B cell (primary cell): ENCODE results near the gene TMPO. TPM values are rescaled to one million over a fixed set of nuclear protein-coding genes. Genes with fewer than 3 reads are reported as not detected.

Source experiments
- ATAC-seq: fragments of 200-7000 bp; cut with Tn5 transposase; one replicate; pipeline ENCODE4 v1.10.0; 2021; ENCODE audit warnings: low read depth, mild to moderate bottlenecking, moderate number of reproducible peaks, moderate library complexity
- CTCF ChIA-PET: fragments of 350-600 bp; sonication (Branson Sonifier 250); formaldehyde crosslinking; loops from one replicate; lab custom pipeline; 2021; ENCODE audit warnings: antibody characterized with exemption, inconsistent platforms; lab: Charles Lee
- POLR2A ChIA-PET: fragments of 350-600 bp; sonication (Branson Sonifier 250); formaldehyde crosslinking; loops from one replicate; lab custom pipeline; 2021; ENCODE audit warnings: antibody characterized with exemption; lab: Charles Lee
- DNase-seq: peaks from one replicate; pipeline ENCODE4 v3.0.0; 2013
- H2AFZ ChIP-seq: 2 replicates; pipeline ENCODE4 v1.6.1; 2012; ENCODE audit warnings: mild to moderate bottlenecking, low read depth, low read length; ENCODE audit not compliant: insufficient read depth, poor library complexity, severe bottlenecking
- H3K27ac ChIP-seq, 2 donors: 1 replicate in 1 of 2; 2 replicates in 1 of 2; pipeline ENCODE4 v1.5.1; 2012 to 2013; ENCODE audit warnings: low read length in 2 of 2, mild to moderate bottlenecking in 2 of 2, moderate library complexity in 1 of 2
- H3K27me3 ChIP-seq, 4 experiments: fragments of 200-600 bp in 1 of 4; sonication (generic) in 1 of 4; replicated peaks in 1 of 4; 1 replicate in 2 of 4; 2 replicates in 2 of 4; pipeline versions ENCODE4 v1.6.1 to v1.7.0; 2013 to 2016; ENCODE audit warnings: low read length in 3 of 4, mild to moderate bottlenecking in 2 of 4, mixed read lengths in 1 of 4, moderate library complexity in 1 of 4; ENCODE audit not compliant: insufficient read depth in 4 of 4, control insufficient read depth in 3 of 4; ENCODE audit errors: control extremely low read depth in 1 of 4
- H3K36me3 ChIP-seq, 2 experiments: replicated peaks in 1 of 2; 1 replicate in 1 of 2; 2 replicates in 1 of 2; pipeline versions ENCODE4 v1.6.1 to v1.7.1; 2013; ENCODE audit warnings: low read length in 1 of 2; ENCODE audit not compliant: insufficient read depth in 2 of 2, control insufficient read depth in 1 of 2; ENCODE audit errors: control extremely low read depth in 1 of 2, extremely low read depth in 1 of 2
- H3K4me1 ChIP-seq, 2 donors: fragments of 200-600 bp in 1 of 2; sonication (generic) in 1 of 2; 1 replicate in 1 of 2; 2 replicates in 1 of 2; pipeline versions ENCODE4 v1.5.1 to v1.6.1; 2013 to 2017; ENCODE audit warnings: low read length in 2 of 2; ENCODE audit not compliant: control insufficient read depth in 2 of 2, insufficient read depth in 2 of 2
- H3K4me2 ChIP-seq: replicated peaks from 2 replicates; pipeline ENCODE3; 2012; ENCODE audit warnings: mild to moderate bottlenecking, low read depth, low read length; ENCODE audit not compliant: poor library complexity, severe bottlenecking
- H3K4me3 ChIP-seq, 5 experiments: fragments of 200-600 bp in 1 of 5; sonication (generic) in 1 of 5; 1 replicate in 3 of 5; 2 replicates in 2 of 5; pipeline versions ENCODE4 v1.5.1 to v1.7.0; 2011 to 2016; ENCODE audit warnings: low read length in 4 of 5, mild to moderate bottlenecking in 4 of 5, low read depth in 2 of 5, control low read depth in 1 of 5, moderate library complexity in 1 of 5; ENCODE audit not compliant: insufficient read depth in 1 of 5; ENCODE audit errors: control extremely low read depth in 1 of 5, extremely low read depth in 1 of 5
- H3K79me2 ChIP-seq: fragments of 200-600 bp; sonication (generic); one replicate; pipeline ENCODE4 v1.6.0; 2016; ENCODE audit warnings: low read length; ENCODE audit not compliant: control insufficient read depth, insufficient read depth
- H3K9ac ChIP-seq: fragments of 200-600 bp; sonication (generic); 2 replicates; pipeline ENCODE4 v1.6.1; 2017; ENCODE audit warnings: mild to moderate bottlenecking, low read length, moderate library complexity
- H3K9me3 ChIP-seq, 3 donors: one replicate each; pipeline versions ENCODE4 v1.6.1 to v1.7.1; 2013; ENCODE audit warnings: low read length in 2 of 3; ENCODE audit not compliant: control insufficient read depth in 2 of 3, insufficient read depth in 1 of 3; ENCODE audit errors: control extremely low read depth in 1 of 3
- H4K20me1 ChIP-seq: 2 replicates; pipeline ENCODE4 v1.6.0; 2012; ENCODE audit warnings: mild to moderate bottlenecking, low read length; ENCODE audit not compliant: insufficient read depth, control insufficient read depth, poor library complexity, severe bottlenecking
- H3K27ac Mint-ChIP-seq: one replicate; pipeline ENCODE4 v1.8.0; 2021; ENCODE audit warnings: mixed read lengths
- H3K27me3 Mint-ChIP-seq: one replicate; pipeline ENCODE4 v1.8.0; 2021; ENCODE audit warnings: mixed read lengths
- H3K4me1 Mint-ChIP-seq: one replicate; pipeline ENCODE4 v1.8.0; 2021; ENCODE audit warnings: mixed read lengths
- H3K4me3 Mint-ChIP-seq: one replicate; pipeline ENCODE4 v1.8.0; 2021; ENCODE audit warnings: mixed read lengths
- H3K9me3 Mint-ChIP-seq: one replicate; pipeline ENCODE4 v1.8.0; 2022; ENCODE audit warnings: mixed read lengths; ENCODE audit not compliant: insufficient read depth
- EZH2 ChIP-seq: IDR thresholded peaks from 2 replicates; pipeline ENCODE4 v1.6.1; 2012; ENCODE audit warnings: borderline replicate concordance, low read depth, mild to moderate bottlenecking, moderate library complexity, low read length; ENCODE audit not compliant: insufficient read depth, poor library complexity, severe bottlenecking
- WGBS: methylation state at CpG from one replicate; pipeline ENCODE4 v1.1.5; 2013; ENCODE audit warnings: missing lambda C conversion rate; ENCODE audit not compliant: insufficient coverage; 5-methylcytosine and 5-hydroxymethylcytosine counted together
- intact Hi-C: fragments of 100-400 bp; cut with micrococcal nuclease; formaldehyde crosslinking; loops from one replicate; pipeline ENCODE4 v1.10.0; 2022
- polyA plus RNA-seq: library from polyadenylated mRNA; depleted of rRNA; stranded (reverse); fragments of >200 nt; gene quantifications from 2 replicates; pipeline ENCODE4 v1.2.3, GENCODE V29; 2012
- total RNA-seq, 2 donors: library from RNA; stranded (reverse); fragments of 120-200 nt in 1 of 2; gene quantifications; 1 replicate in 1 of 2; 2 replicates in 1 of 2; pipeline versions ENCODE4 v1.2.3 to v1.2.4, GENCODE V29; 2013 to 2022
- TF ChIP-seq, protein P1 (sequence below): fragments of 200-600 bp; IDR thresholded peaks from one replicate; pipeline ENCODE4 v1.8.0; 2022; ENCODE audit warnings: antibody characterized with exemption, mild to moderate bottlenecking

TMPO gene
- total and polyA plus RNA-seq, 2 donors (not counting 1 experiment from before 2014, with no cell fraction given) = 41.8 to 187 TPM

DNA sequence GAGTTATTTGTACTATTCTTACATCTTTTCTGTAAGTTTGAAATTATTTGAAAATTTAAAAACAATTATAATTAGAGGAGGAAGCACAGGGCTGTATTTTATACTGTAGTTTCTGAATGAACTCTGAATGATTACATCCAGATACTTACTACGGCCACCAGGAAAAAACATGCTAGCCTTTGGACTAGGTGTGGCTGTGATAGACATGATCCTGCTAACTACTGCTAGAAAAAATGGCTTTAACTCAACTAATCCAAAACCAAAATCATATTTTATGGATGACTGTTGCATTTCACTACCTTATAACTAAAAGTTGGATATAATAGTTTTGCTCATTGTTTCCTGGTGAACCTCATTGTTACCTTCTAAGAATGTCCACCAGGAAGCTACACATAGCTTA lies 63.0 kb downstream of the TMPO start:
- H3K4me1 ChIP-seq = no peaks in the 10 kb centered on the region
- no peaks in the 10 kb centered on the region for H3K9me3 ChIP-seq
- no peaks in the 10 kb centered on the region for H3K9me3 Mint-ChIP-seq
- no peak overlapping the region for H3K27ac Mint-ChIP-seq
- no peak overlapping the region for H3K4me3 ChIP-seq
- no peak overlapping the region for H3K9ac ChIP-seq
- no peaks in the 10 kb centered on the region for H3K36me3 ChIP-seq
- H3K27me3 ChIP-seq = no peaks in the 10 kb centered on the region
- H3K4me3 Mint-ChIP-seq = no peak overlapping the region
- no CpG with 5 or more reads among the region's 1 CpG for WGBS
- no peaks in the 10 kb centered on the region for H3K4me1 Mint-ChIP-seq
- H3K4me2 ChIP-seq = no peak overlapping the region
- peaks cover 3% of the 10 kb centered on the region for H3K27me3 Mint-ChIP-seq
- H4K20me1 ChIP-seq = no peaks in the 10 kb centered on the region
- TF ChIP-seq EZH2 = no peak
- TF ChIP-seq, protein P1, sequence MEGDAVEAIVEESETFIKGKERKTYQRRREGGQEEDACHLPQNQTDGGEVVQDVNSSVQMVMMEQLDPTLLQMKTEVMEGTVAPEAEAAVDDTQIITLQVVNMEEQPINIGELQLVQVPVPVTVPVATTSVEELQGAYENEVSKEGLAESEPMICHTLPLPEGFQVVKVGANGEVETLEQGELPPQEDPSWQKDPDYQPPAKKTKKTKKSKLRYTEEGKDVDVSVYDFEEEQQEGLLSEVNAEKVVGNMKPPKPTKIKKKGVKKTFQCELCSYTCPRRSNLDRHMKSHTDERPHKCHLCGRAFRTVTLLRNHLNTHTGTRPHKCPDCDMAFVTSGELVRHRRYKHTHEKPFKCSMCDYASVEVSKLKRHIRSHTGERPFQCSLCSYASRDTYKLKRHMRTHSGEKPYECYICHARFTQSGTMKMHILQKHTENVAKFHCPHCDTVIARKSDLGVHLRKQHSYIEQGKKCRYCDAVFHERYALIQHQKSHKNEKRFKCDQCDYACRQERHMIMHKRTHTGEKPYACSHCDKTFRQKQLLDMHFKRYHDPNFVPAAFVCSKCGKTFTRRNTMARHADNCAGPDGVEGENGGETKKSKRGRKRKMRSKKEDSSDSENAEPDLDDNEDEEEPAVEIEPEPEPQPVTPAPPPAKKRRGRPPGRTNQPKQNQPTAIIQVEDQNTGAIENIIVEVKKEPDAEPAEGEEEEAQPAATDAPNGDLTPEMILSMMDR = no peak
- no peak for ATAC-seq
- H3K79me2 ChIP-seq = no peaks in the 10 kb centered on the region
- intact Hi-C loops = no loop called here
- H2AFZ ChIP-seq = no peak overlapping the region
- no peak for DNase-seq
- ChIA-PET POLR2A (no interaction called here), CTCF (interaction anchor here (0.9 to 1.4 kb wide), 2 partner anchors 12 to 13 kb away, joined by 3 to 7 read pairs; no protein-coding TSS in a partner anchor)
- H3K27ac ChIP-seq = no peak overlapping the region

DNA sequence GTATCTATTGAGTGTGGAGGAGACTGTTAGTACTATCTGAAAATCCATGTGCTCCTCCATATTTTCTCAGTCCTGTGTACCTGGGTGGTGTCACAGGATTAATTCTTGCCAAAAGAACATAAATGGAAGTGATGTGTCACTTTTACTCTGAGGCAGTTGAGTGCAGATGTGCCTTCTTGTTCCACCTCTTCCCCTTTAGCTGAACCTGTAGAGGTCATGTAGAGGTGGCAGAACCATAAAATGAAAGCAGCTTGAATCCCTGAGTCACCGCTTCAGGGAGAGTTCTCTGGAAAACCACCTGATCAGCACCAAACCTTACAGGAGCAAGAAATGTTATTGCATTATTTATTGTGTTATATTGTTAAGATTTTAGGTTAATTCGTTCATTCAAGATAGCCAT lies 63.4 kb downstream of the TMPO start:
- Histone ChIP-seq H3K79me2 (no peaks in the 10 kb centered on the region), H3K36me3 (no peaks in the 10 kb centered on the region), H3K27me3 (no peaks in the 10 kb centered on the region), H3K9me3 (no peaks in the 10 kb centered on the region), H4K20me1 (no peaks in the 10 kb centered on the region), H3K27ac (no peak overlapping the region), H3K4me2 (no peak overlapping the region), H3K9ac (no peak overlapping the region), H3K4me1 (no peaks in the 10 kb centered on the region), H3K4me3 (no peak overlapping the region), H2AFZ (no peak overlapping the region)
- no peak overlapping the region for H3K4me3 Mint-ChIP-seq
- POLR2A ChIA-PET = no interaction called here
- peaks cover 3% of the 10 kb centered on the region for H3K27me3 Mint-ChIP-seq
- no peaks in the 10 kb centered on the region for H3K4me1 Mint-ChIP-seq
- ATAC-seq (no peak), DNase-seq (no peak)
- CTCF ChIA-PET = interaction anchor here (0.9 to 1.4 kb wide), 2 partner anchors 12 to 13 kb away, joined by 3 to 7 read pairs; no protein-coding TSS in a partner anchor
- TF ChIP-seq EZH2 = no peak
- TF ChIP-seq, protein P1 = no peak
- intact Hi-C loops = no loop called here
- no peaks in the 10 kb centered on the region for H3K9me3 Mint-ChIP-seq
- WGBS = no CpG with 5 or more reads among the region's 2 CpGs
- H3K27ac Mint-ChIP-seq = no peak overlapping the region
